Hematopoietic multipotent progenitor cell treated with erythropoietin and hydrocortisone succinate and interleukin-3 and kit ligand, for 15 days (in vitro differentiated cells): ENCODE data around the gene TBCB.
"Not testable (repeated sequence)": the region's sequence is repeated elsewhere in the genome, so short reads cannot be mapped to it uniquely, and the experiment has no call there.

ENCODE experiments used
- DNase-seq: peaks from one replicate; pipeline ENCODE4 v3.0.0-alpha.2; 2015; ENCODE audit warnings: low spot score

Gene TBCB

DNA sequence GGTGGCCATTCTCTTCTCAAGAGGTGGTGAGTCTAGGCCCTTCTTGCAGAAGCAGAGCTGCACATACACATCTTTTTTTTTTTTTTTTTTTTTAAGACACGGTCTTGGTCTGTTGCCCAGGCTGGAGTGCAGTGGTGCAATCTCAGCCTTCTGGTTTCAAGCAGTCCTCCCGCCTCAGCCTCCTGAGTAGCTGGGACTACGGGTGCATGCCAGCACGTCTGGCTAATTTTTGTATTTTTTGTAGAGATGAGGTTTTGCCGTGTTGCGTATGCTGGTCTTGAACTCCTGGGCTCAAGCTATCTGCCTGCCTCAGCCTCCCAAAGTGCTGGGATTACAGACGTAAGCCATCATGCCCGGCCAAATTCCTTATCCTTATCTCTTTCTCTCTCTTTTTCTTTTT, 58.6 kb downstream of the TBCB start:
- DNase-seq = not testable (repeated sequence)
